Chondrocyte (in vitro differentiated cells): ENCODE results near the gene VASP. TPM values are rescaled to one million over a fixed set of nuclear protein-coding genes. Genes with fewer than 3 reads are reported as not detected.

ENCODE experiments used
- DNase-seq: peaks from one replicate; pipeline ENCODE4 v3.0.0; 2021; ENCODE audit warnings: mixed read lengths, low spot score
- H3K27ac Mint-ChIP-seq: one replicate; pipeline ENCODE4 v1.8.0; 2021; ENCODE audit warnings: mild to moderate bottlenecking, moderate library complexity, mixed read lengths; ENCODE audit not compliant: unreplicated experiment
- H3K27me3 Mint-ChIP-seq: 2 replicates; pipeline ENCODE4 v1.8.0; 2021; ENCODE audit warnings: low read depth, mixed read lengths
- H3K36me3 Mint-ChIP-seq: 2 replicates; pipeline ENCODE4 v1.8.0; 2021; ENCODE audit warnings: low read depth, mixed read lengths
- H3K4me1 Mint-ChIP-seq: 2 replicates; pipeline ENCODE4 v1.8.0; 2021; ENCODE audit warnings: low read depth, mild to moderate bottlenecking, mixed read lengths
- H3K4me3 Mint-ChIP-seq: one replicate; pipeline ENCODE4 v1.8.0; 2021; ENCODE audit warnings: mild to moderate bottlenecking, moderate library complexity, mixed read lengths; ENCODE audit not compliant: unreplicated experiment
- H3K9me3 Mint-ChIP-seq: 2 replicates; pipeline ENCODE4 v1.8.0; 2021; ENCODE audit warnings: low read depth, mixed read lengths
- total RNA-seq: library from RNA; stranded (reverse); gene quantifications from 3 replicates; pipeline ENCODE4 v1.2.1, GENCODE V29; 2021
- TF ChIP-seq, protein P1 (sequence below): fragments of 200-600 bp; sonication (generic); IDR thresholded peaks from 2 replicates; pipeline ENCODE4 v1.5.0; 2021; ENCODE audit warnings: antibody characterized with exemption, mild to moderate bottlenecking, moderate library complexity

VASP gene
- total RNA-seq, 1 donor from 2014 or later: 142 TPM

- Mint-ChIP-seq H3K4me3 (no peak overlapping the region), H3K9me3 (no peaks in the 10 kb centered on the region), H3K27ac (peak overlapping the region; percentile 22), H3K4me1 (peaks cover 40% of the 10 kb centered on the region), H3K36me3 (peaks cover 13% of the 10 kb centered on the region), H3K27me3 (no peaks in the 10 kb centered on the region)
- TF ChIP-seq, protein P1, sequence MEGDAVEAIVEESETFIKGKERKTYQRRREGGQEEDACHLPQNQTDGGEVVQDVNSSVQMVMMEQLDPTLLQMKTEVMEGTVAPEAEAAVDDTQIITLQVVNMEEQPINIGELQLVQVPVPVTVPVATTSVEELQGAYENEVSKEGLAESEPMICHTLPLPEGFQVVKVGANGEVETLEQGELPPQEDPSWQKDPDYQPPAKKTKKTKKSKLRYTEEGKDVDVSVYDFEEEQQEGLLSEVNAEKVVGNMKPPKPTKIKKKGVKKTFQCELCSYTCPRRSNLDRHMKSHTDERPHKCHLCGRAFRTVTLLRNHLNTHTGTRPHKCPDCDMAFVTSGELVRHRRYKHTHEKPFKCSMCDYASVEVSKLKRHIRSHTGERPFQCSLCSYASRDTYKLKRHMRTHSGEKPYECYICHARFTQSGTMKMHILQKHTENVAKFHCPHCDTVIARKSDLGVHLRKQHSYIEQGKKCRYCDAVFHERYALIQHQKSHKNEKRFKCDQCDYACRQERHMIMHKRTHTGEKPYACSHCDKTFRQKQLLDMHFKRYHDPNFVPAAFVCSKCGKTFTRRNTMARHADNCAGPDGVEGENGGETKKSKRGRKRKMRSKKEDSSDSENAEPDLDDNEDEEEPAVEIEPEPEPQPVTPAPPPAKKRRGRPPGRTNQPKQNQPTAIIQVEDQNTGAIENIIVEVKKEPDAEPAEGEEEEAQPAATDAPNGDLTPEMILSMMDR: no peak
- DNase-seq: no peak
These were observed 7.9 kb downstream of the VASP start for GRCh38 chr19:45515081-45515624.

- Mint-ChIP-seq H3K9me3 (no peaks in the 10 kb centered on the region), H3K4me3 (no peak overlapping the region), H3K4me1 (peaks cover 33% of the 10 kb centered on the region), H3K27me3 (no peaks in the 10 kb centered on the region), H3K36me3 (peaks cover 15% of the 10 kb centered on the region), H3K27ac (peak overlapping the region; percentile 13)
- TF ChIP-seq, protein P1: no peak
- DNase-seq: no peak
These were observed 8.6 kb downstream of the VASP start for GRCh38 chr19:45515807-45516401.

GRCh38 chr19:45517238-45517637, 10.0 kb downstream of the VASP start:
- no peaks in the 10 kb centered on the region for H3K9me3 Mint-ChIP-seq
- H3K36me3 Mint-ChIP-seq: peaks cover 18% of the 10 kb centered on the region
- H3K27ac Mint-ChIP-seq: peak overlapping the region; percentile 60
- DNase-seq: no peak
- TF ChIP-seq, protein P1: no peak
- no peaks in the 10 kb centered on the region for H3K27me3 Mint-ChIP-seq
- H3K4me3 Mint-ChIP-seq: no peak overlapping the region
- H3K4me1 Mint-ChIP-seq: peaks cover 23% of the 10 kb centered on the region

DNA sequence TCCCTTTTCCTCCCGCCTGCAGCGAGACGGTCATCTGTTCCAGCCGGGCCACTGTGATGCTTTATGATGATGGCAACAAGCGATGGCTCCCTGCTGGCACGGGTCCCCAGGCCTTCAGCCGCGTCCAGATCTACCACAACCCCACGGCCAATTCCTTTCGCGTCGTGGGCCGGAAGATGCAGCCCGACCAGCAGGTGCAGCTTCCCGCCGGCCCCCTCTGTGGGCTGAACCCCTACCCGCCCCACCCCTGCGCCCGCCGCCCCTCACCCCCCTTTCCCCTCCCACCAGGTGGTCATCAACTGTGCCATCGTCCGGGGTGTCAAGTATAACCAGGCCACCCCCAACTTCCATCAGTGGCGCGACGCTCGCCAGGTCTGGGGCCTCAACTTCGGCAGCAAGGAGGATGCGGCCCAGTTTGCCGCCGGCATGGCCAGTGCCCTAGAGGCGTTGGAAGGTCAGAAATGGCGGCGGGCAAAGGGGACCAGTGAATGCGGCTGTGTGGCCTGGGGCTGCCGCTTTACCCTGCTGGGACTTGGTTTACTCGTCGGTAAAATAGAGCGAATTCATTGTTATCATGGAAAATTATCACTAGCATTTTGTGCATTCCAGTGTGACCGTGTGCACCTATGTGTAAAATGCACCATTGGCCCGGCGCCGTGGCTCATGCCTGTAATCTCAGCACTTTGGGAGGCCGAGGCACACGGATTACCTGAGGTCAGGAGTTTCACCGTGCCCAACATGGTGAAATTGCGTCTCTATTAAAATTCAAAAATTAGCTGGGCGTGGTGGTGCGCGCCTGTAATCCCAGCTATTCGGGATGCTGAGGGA, 10.6 kb downstream of the VASP start:
- Mint-ChIP-seq H3K27ac (peak overlapping the region; percentile 60), H3K4me1 (peaks cover 21% of the 10 kb centered on the region), H3K27me3 (no peaks in the 10 kb centered on the region), H3K36me3 (peaks cover 17% of the 10 kb centered on the region), H3K9me3 (no peaks in the 10 kb centered on the region), H3K4me3 (no peak overlapping the region)
- no peak for DNase-seq
- TF ChIP-seq, protein P1: no peak

DNA sequence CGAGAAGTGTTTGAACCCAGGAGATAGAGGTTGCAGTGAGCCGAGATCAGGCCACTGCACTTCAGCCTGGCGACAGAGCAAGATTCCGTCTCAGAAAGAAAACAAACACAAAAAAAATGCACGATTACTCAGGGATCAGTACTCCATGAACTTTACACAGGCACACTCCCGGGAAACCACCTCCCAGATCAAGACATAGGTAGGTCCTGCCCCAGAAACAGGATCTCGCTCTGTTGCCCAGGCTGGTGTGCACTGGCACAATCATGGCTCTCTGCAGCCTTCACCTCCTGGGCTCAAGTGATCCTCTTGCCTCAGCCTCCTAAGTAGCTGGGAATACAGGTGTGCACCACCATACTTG, 11.2 kb downstream of the VASP start:
- peak overlapping the region; percentile 22 for H3K27ac Mint-ChIP-seq
- no peak for DNase-seq

More for the DNA sequence above, 11.2 kb downstream of the VASP start:
- TF ChIP-seq, protein P1: no peak
- H3K36me3 Mint-ChIP-seq: peaks cover 16% of the 10 kb centered on the region
- no peaks in the 10 kb centered on the region for H3K27me3 Mint-ChIP-seq
- H3K4me3 Mint-ChIP-seq: no peak overlapping the region
- H3K9me3 Mint-ChIP-seq: no peaks in the 10 kb centered on the region
- H3K4me1 Mint-ChIP-seq: peaks cover 18% of the 10 kb centered on the region
